ENCODE measurements around the gene TRIM46.
A peak's percentile ranks its signal among the peaks of the same experiment; 100 is the strongest.

Gene TRIM46

GRCh38 chr1:155195201-155196102 lies 21.8 kb downstream of the TRIM46 start:
- H3K9ac ChIP-seq (ENCODE audit: low read length in 5 of 5) = peak overlapping the region in 1 of 5 donors; percentile 26
- peak overlapping the region in 4 of 5 donors; percentile 17 to 68 (median 50) for H3K4me3 ChIP-seq (ENCODE audit: low read depth in 1 of 5, low read length in 5 of 5)
- peaks cover 0 to 25% (median 21%) of the 10 kb centered on the region in 5 donors for H3K36me3 ChIP-seq (ENCODE audit: control insufficient read depth in 5 of 5, insufficient read depth in 5 of 5, low read length in 5 of 5)
- H3K27me3 ChIP-seq (ENCODE audit: control insufficient read depth in 5 of 5, insufficient read depth in 4 of 5, low read length in 5 of 5) = no peaks in the 10 kb centered on the region
- H3K9me3 ChIP-seq (ENCODE audit: control insufficient read depth in 5 of 5, low read length in 5 of 5) = no peaks in the 10 kb centered on the region
- H3K4me1 ChIP-seq (ENCODE audit: control insufficient read depth in 5 of 5, insufficient read depth in 5 of 5, low read length in 5 of 5) = peaks cover 6 to 46% (median 38%) of the 10 kb centered on the region in 5 donors
- H3K27ac ChIP-seq (ENCODE audit: low read depth, low read length) = peak overlapping the region; percentile 58

DNA sequence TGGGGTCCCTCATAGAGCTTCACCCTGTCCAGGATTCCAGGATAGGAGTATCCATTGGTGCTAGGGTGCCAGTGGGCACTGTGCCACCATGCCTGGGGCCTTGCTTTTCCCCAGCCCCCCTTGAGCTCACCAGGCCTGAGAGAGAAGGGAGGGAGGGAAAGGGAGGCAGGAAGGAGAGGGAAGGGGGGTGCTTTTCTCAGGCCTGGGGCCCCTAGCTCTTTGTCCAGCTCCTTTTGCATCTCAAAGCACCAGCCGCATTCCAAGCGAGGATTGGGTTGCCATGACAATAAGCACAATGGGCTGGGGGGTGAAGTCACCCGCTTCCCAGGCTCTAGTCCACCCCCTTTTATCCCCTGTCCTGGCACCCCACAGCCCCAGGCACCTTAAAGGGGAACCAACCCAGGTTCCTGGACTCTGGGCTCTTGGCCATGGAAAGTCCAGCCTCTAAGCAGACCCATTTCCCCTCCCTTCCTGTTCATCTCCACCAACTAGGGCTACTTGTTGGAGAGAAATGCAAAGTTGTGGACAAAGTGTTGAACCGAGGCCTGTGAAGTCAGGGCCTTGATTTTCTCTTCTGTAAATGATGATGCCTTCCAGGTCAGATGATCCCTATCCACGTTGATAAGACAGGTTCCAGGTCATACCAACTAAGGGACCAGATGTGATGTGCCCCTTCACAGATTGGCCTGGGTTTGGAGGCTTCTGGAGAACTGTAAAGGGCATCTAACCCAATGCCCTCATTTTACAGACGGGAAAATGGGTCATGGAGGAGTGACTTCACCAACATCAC lies 22.6 kb downstream of the TRIM46 start:
- peak overlapping the region; percentile 58 for H3K27ac ChIP-seq (ENCODE audit: low read depth, low read length)
- H3K4me3 ChIP-seq (ENCODE audit: low read depth in 1 of 5, low read length in 5 of 5) = no peak overlapping the region
- peaks cover 6 to 46% (median 38%) of the 10 kb centered on the region in 5 donors for H3K4me1 ChIP-seq (ENCODE audit: control insufficient read depth in 5 of 5, insufficient read depth in 5 of 5, low read length in 5 of 5)
- H3K36me3 ChIP-seq (ENCODE audit: control insufficient read depth in 5 of 5, insufficient read depth in 5 of 5, low read length in 5 of 5) = peaks cover 0 to 30% (median 25%) of the 10 kb centered on the region in 5 donors
- no peak overlapping the region for H3K9ac ChIP-seq (ENCODE audit: low read length in 5 of 5)
- H3K9me3 ChIP-seq (ENCODE audit: control insufficient read depth in 5 of 5, low read length in 5 of 5) = no peaks in the 10 kb centered on the region
- no peaks in the 10 kb centered on the region for H3K27me3 ChIP-seq (ENCODE audit: control insufficient read depth in 5 of 5, insufficient read depth in 4 of 5, low read length in 5 of 5)

GRCh38 chr1:155196893-155197638 lies 23.4 kb downstream of the TRIM46 start:
- Histone ChIP-seq H3K9me3 (ENCODE audit: control insufficient read depth in 5 of 5, low read length in 5 of 5) (no peaks in the 10 kb centered on the region), H3K4me3 (ENCODE audit: low read depth in 1 of 5, low read length in 5 of 5) (no peak overlapping the region), H3K9ac (ENCODE audit: low read length in 5 of 5) (peak overlapping the region in 1 of 5 donors; percentile 28), H3K36me3 (ENCODE audit: control insufficient read depth in 5 of 5, insufficient read depth in 5 of 5, low read length in 5 of 5) (peaks cover 0 to 30% (median 25%) of the 10 kb centered on the region in 5 donors), H3K27me3 (ENCODE audit: control insufficient read depth in 5 of 5, insufficient read depth in 4 of 5, low read length in 5 of 5) (no peaks in the 10 kb centered on the region), H3K27ac (ENCODE audit: low read depth, low read length) (peak overlapping the region; percentile 50), H3K4me1 (ENCODE audit: control insufficient read depth in 5 of 5, insufficient read depth in 5 of 5, low read length in 5 of 5) (peaks cover 6 to 46% (median 38%) of the 10 kb centered on the region in 5 donors)

DNA sequence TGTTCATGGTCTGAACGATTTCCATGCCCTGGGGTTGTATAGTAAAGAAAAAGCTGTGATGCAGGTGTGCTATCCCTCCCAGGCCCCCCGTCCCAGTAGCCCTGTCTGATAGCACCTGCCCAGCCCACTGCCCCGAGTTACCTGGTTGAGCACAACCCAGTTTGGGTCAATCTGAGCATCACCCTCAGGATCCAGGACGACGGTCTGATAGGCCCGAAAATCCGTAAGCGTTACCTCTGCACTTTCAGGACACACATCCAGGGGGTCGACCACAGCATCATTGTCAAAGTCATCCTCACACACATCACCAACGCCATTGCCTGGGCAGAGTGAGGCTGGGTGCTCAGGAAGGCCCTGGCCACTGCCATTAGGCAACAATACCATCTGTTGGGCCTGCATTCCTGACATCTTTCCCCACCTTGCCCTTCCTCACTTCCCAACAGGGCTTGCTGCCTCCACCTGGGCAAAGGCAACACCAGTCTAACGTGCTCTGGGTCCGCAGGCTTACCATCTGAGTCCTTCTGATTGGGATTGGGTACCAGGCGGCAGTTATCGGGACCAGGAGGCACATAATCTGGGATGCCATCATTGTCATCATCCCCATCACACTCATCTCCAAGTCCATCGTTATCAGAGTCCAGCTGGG lies 24.4 kb downstream of the TRIM46 start:
- Histone ChIP-seq H3K9ac (ENCODE audit: low read length in 5 of 5) (no peak overlapping the region), H3K27me3 (ENCODE audit: control insufficient read depth in 5 of 5, insufficient read depth in 4 of 5, low read length in 5 of 5) (no peaks in the 10 kb centered on the region), H3K4me1 (ENCODE audit: control insufficient read depth in 5 of 5, insufficient read depth in 5 of 5, low read length in 5 of 5) (peaks cover 6 to 44% (median 36%) of the 10 kb centered on the region in 5 donors), H3K27ac (ENCODE audit: low read depth, low read length) (peak overlapping the region; percentile 50), H3K9me3 (ENCODE audit: control insufficient read depth in 5 of 5, low read length in 5 of 5) (no peaks in the 10 kb centered on the region), H3K4me3 (ENCODE audit: low read depth in 1 of 5, low read length in 5 of 5) (no peak overlapping the region), H3K36me3 (ENCODE audit: control insufficient read depth in 5 of 5, insufficient read depth in 5 of 5, low read length in 5 of 5) (peaks cover 0 to 30% (median 25%) of the 10 kb centered on the region in 5 donors)

DNA sequence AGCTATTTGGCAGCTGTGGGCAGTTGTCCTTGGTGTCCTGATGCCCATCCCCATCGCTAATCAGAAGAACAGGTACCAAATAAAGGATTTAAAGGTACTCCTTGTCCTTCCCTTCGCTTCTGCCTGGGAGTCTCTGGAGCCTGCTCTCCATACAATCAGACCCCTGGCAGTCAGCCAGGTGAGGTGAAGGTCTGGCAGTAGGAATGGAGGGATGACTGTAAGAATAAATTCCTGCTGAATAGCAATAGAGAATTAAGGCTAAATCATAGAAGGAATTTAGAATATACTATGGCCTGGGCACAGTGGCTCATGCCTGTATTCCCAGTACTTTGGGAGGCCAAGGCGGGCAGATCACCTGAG lies 24.9 kb downstream of the TRIM46 start:
- Histone ChIP-seq H3K27ac (ENCODE audit: low read depth, low read length) (no peak overlapping the region), H3K36me3 (ENCODE audit: control insufficient read depth in 5 of 5, insufficient read depth in 5 of 5, low read length in 5 of 5) (peaks cover 0 to 30% (median 25%) of the 10 kb centered on the region in 5 donors), H3K4me1 (ENCODE audit: control insufficient read depth in 5 of 5, insufficient read depth in 5 of 5, low read length in 5 of 5) (peaks cover 6 to 39% (median 31%) of the 10 kb centered on the region in 5 donors), H3K9ac (ENCODE audit: low read length in 5 of 5) (no peak overlapping the region), H3K9me3 (ENCODE audit: control insufficient read depth in 5 of 5, low read length in 5 of 5) (no peaks in the 10 kb centered on the region), H3K27me3 (ENCODE audit: control insufficient read depth in 5 of 5, insufficient read depth in 4 of 5, low read length in 5 of 5) (no peaks in the 10 kb centered on the region), H3K4me3 (ENCODE audit: low read depth in 1 of 5, low read length in 5 of 5) (no peak overlapping the region)

- H3K36me3 ChIP-seq (ENCODE audit: control insufficient read depth in 5 of 5, insufficient read depth in 5 of 5, low read length in 5 of 5) = peaks cover 0 to 30% (median 25%) of the 10 kb centered on the region in 5 donors
- H3K4me1 ChIP-seq (ENCODE audit: control insufficient read depth in 5 of 5, insufficient read depth in 5 of 5, low read length in 5 of 5) = peaks cover 4 to 26% (median 18%) of the 10 kb centered on the region in 5 donors
- H3K9ac ChIP-seq (ENCODE audit: low read length in 5 of 5) = no peak overlapping the region
- no peaks in the 10 kb centered on the region for H3K9me3 ChIP-seq (ENCODE audit: control insufficient read depth in 5 of 5, low read length in 5 of 5)
- H3K27me3 ChIP-seq (ENCODE audit: control insufficient read depth in 5 of 5, insufficient read depth in 4 of 5, low read length in 5 of 5) = no peaks in the 10 kb centered on the region
- H3K4me3 ChIP-seq (ENCODE audit: low read depth in 1 of 5, low read length in 5 of 5) = no peak overlapping the region
- no peak overlapping the region for H3K27ac ChIP-seq (ENCODE audit: low read depth, low read length)
Observed at GRCh38 chr1:155199792-155200191, 26.1 kb downstream of the TRIM46 start.

DNA sequence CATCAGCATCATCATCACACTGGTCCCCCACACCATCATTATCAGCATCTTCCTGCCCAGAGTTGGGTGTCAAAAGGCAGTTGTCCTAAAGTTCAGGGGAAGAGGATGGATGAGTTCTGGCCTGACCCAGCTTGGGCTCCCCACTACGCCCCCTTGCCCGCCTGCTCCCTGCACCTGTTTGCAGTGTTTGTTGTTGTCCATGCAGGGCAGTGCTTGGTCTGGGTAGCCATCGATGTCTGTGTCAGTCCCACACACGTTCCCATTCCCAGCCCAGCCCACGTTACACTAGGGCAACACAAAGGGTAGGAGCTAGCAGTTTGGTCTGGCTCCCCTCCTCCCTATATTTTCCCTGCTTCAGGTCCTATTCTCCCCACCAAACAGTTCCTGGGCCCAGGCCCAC lies 27.3 kb downstream of the TRIM46 start:
- Histone ChIP-seq H3K27ac (ENCODE audit: low read depth, low read length) (no peak overlapping the region), H3K9me3 (ENCODE audit: control insufficient read depth in 5 of 5, low read length in 5 of 5) (no peaks in the 10 kb centered on the region), H3K9ac (ENCODE audit: low read length in 5 of 5) (no peak overlapping the region), H3K4me1 (ENCODE audit: control insufficient read depth in 5 of 5, insufficient read depth in 5 of 5, low read length in 5 of 5) (peaks cover 0 to 18% (median 10%) of the 10 kb centered on the region in 5 donors), H3K27me3 (ENCODE audit: control insufficient read depth in 5 of 5, insufficient read depth in 4 of 5, low read length in 5 of 5) (no peaks in the 10 kb centered on the region), H3K36me3 (ENCODE audit: control insufficient read depth in 5 of 5, insufficient read depth in 5 of 5, low read length in 5 of 5) (peaks cover 0 to 30% (median 25%) of the 10 kb centered on the region in 5 donors), H3K4me3 (ENCODE audit: low read depth in 1 of 5, low read length in 5 of 5) (no peak overlapping the region)

DNA sequence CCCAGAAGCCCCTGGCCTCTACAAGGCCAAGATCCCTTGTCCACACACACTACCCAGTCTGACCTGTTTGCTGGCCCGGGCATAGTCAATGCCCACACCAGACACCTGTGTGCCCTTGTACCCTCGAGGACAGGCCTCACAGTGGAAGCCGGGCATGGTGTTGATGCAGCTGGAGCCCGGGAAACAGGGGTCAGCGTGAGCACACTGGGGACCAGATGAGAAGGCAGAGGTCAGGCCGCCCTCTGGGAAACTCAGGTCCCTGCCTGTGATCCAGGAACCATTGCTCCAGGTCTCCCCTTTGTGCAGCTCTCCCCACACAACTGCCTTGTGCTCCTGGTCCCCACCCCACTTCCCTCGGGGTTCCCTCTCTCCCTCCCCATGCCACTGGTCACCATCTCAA lies 28.5 kb downstream of the TRIM46 start:
- Histone ChIP-seq H3K9me3 (ENCODE audit: control insufficient read depth in 5 of 5, low read length in 5 of 5) (no peaks in the 10 kb centered on the region), H3K27ac (ENCODE audit: low read depth, low read length) (no peak overlapping the region), H3K4me1 (ENCODE audit: control insufficient read depth in 5 of 5, insufficient read depth in 5 of 5, low read length in 5 of 5) (peaks cover under 1 to 16% (median 6%) of the 10 kb centered on the region in 5 donors), H3K9ac (ENCODE audit: low read length in 5 of 5) (no peak overlapping the region), H3K36me3 (ENCODE audit: control insufficient read depth in 5 of 5, insufficient read depth in 5 of 5, low read length in 5 of 5) (peaks cover 0 to 24% (median 17%) of the 10 kb centered on the region in 5 donors), H3K4me3 (ENCODE audit: low read depth in 1 of 5, low read length in 5 of 5) (no peak overlapping the region), H3K27me3 (ENCODE audit: control insufficient read depth in 5 of 5, insufficient read depth in 4 of 5, low read length in 5 of 5) (no peaks in the 10 kb centered on the region)

GRCh38 chr1:155202731-155203515 lies 29.3 kb downstream of the TRIM46 start:
- Histone ChIP-seq H3K9me3 (ENCODE audit: control insufficient read depth in 5 of 5, low read length in 5 of 5) (no peaks in the 10 kb centered on the region), H3K4me1 (ENCODE audit: control insufficient read depth in 5 of 5, insufficient read depth in 5 of 5, low read length in 5 of 5) (peaks cover 4 to 18% (median 12%) of the 10 kb centered on the region in 5 donors), H3K27ac (ENCODE audit: low read depth, low read length) (no peak overlapping the region), H3K4me3 (ENCODE audit: low read depth in 1 of 5, low read length in 5 of 5) (no peak overlapping the region), H3K9ac (ENCODE audit: low read length in 5 of 5) (no peak overlapping the region), H3K36me3 (ENCODE audit: control insufficient read depth in 5 of 5, insufficient read depth in 5 of 5, low read length in 5 of 5) (peaks cover 0 to 20% (median 11%) of the 10 kb centered on the region in 5 donors), H3K27me3 (ENCODE audit: control insufficient read depth in 5 of 5, insufficient read depth in 4 of 5, low read length in 5 of 5) (no peaks in the 10 kb centered on the region)
